Measurements from ENCODE around the gene SUSD5.
"Not testable (repeated sequence)": the region's sequence is repeated elsewhere in the genome, so short reads cannot be mapped to it uniquely, and the experiment has no call there.

SUSD5 gene

DNA sequence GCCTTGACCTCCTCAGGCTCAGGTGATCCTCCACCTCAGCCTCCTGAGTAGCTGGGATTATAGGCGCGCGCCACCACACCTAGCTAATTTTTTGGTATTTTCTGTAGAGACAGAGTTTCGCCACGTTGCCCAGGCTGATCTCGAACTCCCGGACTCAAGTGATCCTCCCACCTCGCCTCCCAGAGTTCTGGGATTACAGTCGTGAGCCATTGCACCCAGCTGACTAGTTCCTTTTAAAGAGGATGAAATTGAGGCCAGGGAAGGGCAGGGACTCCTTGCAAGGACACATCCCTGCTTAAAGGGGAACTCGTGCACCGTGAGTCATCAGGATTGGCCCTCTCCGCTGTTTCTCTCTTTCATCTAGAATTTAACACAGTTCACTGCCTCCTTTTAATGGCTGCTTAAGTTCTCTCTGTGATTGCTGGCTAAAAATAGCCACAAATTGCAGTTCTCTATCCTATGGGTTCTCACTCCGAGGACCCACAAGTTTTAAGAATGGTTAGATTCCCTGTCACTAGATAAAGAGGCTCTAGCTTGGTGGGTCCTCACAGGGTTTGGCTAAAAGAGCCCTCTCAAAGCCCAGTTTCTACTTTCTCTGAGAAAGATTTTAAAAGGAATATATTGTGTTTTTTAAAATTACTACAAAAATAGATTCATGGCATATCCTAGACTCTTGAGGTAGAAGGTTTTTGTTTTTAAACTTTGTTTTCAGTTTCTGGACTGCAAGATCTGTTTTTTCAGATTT lies 103.4 kb downstream of the SUSD5 start:
- DNase-seq (ENCODE audit: low read depth in 2 of 2) = no peak

DNA sequence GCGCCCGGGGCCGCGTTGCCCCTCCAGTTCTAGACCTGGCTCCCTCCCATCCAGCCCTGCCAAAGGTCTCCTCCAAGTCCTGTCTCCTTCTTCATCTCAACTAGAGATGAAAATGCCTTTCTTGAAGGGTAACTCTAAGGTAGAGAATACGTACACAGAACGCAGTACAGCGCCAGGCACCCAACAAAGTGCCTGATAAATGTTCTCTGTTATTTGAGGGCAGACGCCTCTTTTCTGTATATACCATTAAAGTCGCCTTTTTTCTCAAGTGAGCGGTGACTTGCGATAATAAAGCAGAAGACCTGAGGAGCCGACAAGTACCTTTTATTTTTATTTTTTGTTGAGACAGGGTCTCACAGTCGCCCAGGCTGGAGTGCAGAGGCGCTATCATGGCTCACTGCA lies 104.0 kb downstream of the SUSD5 start:
- no peak for DNase-seq (ENCODE audit: low read depth in 2 of 2)

DNA sequence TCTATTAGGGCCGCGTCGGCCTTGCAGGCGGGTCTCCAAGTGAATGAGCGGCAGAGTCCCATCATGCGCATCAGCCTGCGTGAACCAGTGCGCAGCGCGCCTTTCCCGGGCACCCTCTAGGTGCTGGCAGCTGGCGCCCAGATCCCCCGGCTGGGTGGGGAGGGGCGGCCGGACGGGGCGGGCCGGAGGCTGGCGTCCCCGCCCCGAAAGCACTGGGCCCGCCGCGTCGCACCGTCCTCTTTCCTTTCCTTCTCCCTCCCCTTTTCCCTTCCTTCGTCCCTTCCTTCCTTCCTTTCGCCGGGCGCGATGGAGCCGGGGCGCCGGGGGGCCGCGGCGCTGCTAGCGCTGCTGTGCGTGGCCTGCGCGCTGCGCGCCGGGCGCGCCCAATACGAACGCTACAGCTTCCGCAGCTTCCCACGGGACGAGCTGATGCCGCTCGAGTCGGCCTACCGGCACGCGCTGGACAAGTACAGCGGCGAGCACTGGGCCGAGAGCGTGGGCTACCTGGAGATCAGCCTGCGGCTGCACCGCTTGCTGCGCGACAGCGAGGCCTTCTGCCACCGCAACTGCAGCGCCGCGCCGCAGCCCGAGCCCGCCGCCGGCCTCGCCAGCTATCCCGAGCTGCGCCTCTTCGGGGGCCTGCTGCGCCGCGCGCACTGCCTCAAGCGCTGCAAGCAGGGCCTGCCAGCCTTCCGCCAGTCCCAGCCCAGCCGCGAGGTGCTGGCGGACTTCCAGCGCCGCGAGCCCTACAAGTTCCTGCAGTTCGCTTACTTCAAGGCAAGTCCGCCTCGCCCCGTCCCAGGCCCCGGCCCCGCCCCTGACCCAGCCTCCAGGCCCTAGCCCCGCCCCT lies 104.6 kb downstream of the SUSD5 start, which contains the start of gene CRTAP:
CRTAP (plus strand) TSS at position 243 of the 850 bp plus-strand sequence; CDS start at position 307, 64 bp downstream.
- DNase-seq (ENCODE audit: low read depth in 2 of 2) = peak; percentile 78 to 80

DNA sequence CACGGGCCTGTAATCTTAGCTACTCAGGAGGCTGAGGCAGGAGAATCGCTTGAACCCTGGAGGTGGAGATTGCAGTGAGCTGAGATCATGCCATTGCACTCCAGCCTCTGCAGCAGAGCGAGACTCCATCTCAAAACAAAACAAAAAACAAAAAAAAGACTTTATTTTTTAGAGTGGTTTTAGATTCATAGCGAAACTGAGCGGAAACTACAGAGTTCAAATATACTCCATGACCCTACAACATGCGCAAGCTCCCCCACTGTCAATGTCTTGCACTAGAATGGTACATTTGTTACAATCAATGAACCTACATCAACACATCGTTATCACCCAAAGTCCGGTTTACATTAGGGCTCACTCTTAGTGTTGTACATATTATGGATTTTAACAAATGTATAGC lies 107.0 kb downstream of the SUSD5 start:
- no peak for DNase-seq (ENCODE audit: low read depth in 2 of 2)

DNA sequence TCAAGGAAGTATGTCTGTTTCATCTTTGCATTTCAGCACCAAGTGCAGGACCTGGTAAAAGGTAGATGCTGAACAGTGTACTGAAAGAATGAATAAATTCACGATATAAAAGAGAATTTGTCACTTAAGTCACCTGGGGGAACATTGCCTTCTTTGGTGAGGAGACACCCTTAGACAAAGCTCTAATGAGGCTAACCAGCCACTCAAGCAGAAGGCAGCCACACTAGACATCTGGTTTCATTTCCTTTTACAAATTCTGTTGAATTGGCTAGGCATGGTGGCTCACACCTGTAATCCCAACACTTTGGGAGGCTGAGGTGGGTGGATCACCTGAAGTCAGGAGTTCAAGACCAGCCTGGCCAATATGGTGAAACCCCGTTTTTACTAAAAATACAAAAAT lies 111.8 kb downstream of the SUSD5 start:
- DNase-seq (ENCODE audit: low read depth in 2 of 2) = not testable (repeated sequence)

DNA sequence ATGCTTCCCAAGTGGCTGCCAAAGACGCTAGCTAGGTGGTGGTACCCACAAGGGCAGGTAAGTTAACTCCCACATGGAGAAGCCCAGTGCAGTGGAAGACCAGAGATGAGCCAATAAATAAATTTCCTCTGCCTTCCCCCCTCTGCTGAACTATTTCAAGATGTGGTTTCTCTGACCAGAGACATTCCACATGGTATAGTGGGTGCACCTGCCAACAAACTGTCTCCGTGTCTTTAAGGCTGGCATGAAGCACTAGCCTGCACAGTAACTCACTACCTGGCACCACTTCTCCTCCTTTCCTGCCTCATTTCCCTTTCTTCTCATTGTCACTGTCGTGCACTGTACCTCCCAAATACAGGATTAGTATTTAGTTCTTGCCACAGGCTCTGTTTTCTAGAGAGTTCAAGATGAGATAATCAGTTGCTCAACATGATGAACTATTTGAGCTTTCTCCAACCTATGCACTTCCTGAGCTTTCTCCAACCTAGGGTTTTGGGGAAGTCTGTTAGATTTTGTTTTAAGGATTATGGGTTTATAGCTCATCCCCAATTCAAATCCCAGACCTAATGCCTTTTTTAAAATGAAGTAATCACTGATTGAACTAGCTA lies 113.2 kb downstream of the SUSD5 start:
- no peak for DNase-seq (ENCODE audit: low read depth in 2 of 2)

DNA sequence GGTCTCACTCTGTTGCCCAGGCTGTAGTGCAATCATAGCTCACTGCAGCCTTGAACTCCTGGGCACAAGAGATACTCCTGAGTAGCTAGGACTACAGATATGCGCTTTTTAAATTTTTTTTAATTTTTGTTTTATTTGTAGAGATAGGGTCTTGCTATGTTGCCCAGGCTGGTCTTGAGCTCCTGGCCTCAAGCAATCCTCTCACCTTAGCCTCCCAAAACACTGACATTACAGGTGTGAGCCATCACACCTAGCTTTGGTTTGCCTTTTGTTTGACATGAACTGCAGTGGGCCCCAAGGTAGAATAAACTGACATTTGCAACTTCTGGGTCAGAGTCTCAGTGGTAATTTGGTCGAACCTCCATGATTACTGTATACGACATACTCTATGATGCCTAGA lies 113.8 kb downstream of the SUSD5 start:
- DNase-seq (ENCODE audit: low read depth in 2 of 2) = no peak

DNA sequence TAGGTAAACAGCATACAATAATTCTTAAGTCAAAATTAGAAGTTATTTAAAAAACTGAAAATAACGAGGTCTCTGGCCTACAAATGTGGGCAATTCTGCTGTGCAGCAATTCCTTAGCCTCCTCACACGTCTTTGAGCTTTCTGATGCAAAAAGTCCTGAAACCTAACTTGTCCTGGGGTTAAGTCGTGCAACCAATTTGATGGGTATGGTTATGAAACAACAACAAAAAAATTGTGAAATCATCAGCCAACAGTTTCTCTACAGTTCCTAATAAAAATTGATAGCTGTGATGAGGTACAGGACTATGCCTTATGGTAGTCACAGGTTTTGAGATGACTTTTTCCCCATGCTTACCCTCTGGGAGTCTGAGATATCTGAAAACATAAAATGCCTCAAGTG lies 115.1 kb downstream of the SUSD5 start:
- no peak for DNase-seq (ENCODE audit: low read depth in 2 of 2)

DNA sequence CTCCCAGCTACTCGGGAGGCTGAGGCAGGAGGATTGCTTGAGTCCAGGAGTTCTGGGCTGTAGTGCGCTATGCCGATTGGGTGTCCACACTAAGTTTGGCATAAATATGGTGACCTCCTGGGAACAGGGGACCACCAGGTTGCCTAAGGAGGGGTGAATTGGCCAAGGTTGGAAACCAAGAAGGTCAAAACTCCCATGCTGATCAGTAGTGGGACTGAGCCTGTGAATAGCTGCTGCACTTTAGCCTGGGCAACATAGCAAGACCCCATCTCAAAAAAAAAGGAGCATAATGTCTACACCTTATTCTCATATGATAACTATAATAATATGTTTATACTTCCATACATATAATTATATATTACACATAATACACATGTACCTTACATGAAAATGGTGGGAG lies 115.6 kb downstream of the SUSD5 start:
- no peak for DNase-seq (ENCODE audit: low read depth in 2 of 2)

DNA sequence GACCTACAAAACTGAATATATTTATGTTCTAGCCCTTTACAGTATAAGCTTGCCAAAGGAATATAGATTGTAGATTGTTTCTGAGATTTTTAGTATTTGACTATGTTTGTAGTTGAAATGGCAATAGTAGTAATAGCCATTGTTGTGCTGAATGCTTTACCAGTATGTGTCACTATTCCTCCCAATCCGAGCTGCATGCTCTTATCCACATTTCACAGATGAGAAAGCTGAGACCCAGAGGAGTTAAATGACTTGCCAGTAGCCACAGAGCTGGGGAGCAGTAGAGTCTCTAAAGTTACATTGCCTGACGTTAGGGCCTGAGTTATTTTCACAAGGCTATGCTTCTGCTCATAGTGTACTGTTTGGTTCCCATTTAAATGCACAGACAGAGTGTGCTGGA lies 118.4 kb downstream of the SUSD5 start:
- no peak for DNase-seq (ENCODE audit: low read depth in 2 of 2)
